Stimulated activated CD8-positive, alpha-beta memory T cell treated with anti-CD3 and anti-CD28 coated beads, Interleukin-4, amount 100 ng/mL, for 4 hours (primary cell): ENCODE results near the gene GPC5.
"Not testable (repeated sequence)": the region's sequence is repeated elsewhere in the genome, so short reads cannot be mapped to it uniquely, and the experiment has no call there.

ENCODE experiments used
- DNase-seq, 2 donors: peaks; one replicate each; pipeline ENCODE4 v3.0.0-alpha.2; 2020; ENCODE audit warnings: low read depth in 2 of 2, low spot score in 1 of 2

Gene GPC5

GRCh38 chr13:92514420-92515125 is 1116.2 kb downstream of the GPC5 start:
- no peak for DNase-seq

DNA sequence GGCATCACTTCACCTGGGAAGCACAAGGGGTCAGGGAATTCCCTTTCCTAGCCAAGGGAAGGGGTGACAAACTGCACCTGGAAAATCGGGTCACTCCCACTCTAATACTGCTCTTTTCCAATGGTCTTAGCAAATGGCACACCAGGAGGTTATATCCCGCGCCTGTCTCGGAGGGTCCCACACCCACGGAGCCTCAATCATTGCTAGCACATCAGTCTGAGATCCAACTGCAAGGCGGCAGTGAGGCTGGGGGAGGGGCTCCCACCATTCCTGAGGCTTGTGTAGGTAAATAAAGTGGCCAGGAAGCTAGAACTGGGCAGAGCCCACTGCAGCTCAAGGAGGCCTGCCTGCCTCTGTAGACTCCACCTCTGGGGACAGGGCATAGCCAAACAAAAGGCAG is 1118.5 kb downstream of the GPC5 start:
- not testable (repeated sequence) for DNase-seq

GRCh38 chr13:92518622-92519021 is 1120.2 kb downstream of the GPC5 start:
- DNase-seq: not testable (repeated sequence)

DNA sequence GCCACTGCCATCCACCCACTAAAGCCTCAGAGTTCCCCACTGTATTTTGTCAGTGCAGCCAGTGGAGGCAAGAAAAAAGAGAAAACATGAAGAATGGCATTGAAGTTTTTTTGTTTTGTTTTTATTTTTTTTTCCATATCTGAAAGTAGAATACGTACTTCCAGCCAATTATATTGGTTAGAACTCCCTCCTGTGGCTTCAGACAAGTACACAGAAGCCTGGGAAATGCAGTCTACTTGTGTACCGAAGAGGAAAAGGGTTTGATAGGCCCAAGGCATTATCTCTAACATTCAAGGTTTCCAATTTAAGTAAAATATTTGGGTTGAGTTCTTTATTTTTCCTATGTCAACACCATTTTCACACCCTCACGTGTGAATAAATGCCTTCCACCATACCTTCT is 1131.9 kb downstream of the GPC5 start:
- no peak for DNase-seq

DNA sequence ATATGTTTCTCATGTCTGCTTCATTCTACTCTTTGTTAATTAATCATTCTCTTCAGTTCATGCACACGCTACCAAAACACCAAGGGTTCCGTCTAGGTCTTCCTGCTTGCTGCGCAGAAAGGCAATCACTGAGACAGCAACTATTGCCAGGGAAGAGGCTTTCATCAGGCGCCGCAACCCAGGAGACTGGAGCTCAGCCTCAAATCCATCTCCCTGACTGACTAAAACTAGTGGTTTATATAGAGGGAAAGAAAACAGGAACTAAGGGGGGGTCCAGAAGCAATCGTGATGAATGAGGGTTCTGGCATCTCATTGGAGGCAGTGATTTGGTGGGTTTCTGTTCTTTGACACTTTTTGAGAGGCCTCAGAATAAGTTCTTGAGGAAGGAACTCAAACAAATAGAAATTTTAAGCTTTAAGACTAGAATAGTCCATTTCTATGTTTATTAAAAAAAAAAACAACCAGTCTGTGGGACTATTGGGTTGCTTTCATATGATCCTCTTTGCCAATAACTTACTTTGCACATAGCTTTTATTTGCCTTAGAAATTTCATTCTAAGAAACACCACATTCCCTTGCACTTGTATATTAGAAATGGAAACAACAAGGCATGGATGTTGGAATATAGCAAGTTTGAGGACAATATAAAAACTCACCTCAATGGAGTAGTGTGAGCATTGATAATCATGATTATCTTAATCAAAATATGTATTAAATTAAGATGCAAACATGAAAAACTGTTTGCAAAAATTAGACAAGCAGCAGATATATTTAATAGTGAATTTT is 1137.0 kb downstream of the GPC5 start:
- DNase-seq: no peak

DNA sequence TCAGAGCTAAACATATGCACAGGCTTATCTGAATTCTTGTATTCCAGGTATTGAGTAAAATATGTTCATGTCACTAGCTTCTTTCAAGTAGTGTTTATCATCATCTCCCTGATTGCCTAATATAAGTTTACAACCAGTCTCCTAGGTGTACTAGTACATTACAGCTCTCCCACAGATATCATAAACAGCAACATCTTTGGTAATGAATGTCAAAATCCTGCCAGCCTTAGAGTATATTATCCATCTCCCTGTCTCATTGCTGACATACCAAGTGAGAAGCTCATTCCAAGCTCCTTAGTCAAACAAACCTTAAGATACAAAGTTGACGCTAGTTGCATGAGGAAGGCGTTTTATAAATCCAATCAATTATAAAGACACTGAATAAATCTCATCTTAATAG is 1139.0 kb downstream of the GPC5 start:
- DNase-seq: no peak

DNA sequence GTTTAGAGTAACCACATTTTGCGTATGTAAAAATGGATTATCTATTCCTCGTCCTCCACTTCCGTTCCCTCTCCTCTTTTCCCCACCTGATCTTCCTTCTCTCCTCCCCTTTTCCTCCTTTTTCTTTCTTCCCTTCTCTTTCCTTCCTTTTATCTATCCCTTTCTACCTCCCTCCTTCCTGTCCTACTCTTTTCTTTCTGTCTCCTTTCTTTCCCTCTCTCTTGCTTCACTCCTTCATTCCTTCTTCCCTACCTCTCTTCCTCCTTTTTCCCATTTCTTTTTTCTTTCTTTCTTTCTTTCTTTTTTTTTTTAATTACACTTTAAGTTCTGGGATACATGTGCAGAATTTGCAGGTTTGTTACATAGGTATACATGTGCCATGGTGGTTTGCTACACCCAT is 1139.7 kb downstream of the GPC5 start:
- DNase-seq: no peak

- DNase-seq: not testable (repeated sequence)
These were observed 1140.7 kb downstream of the GPC5 start for GRCh38 chr13:92539148-92539547.

DNA sequence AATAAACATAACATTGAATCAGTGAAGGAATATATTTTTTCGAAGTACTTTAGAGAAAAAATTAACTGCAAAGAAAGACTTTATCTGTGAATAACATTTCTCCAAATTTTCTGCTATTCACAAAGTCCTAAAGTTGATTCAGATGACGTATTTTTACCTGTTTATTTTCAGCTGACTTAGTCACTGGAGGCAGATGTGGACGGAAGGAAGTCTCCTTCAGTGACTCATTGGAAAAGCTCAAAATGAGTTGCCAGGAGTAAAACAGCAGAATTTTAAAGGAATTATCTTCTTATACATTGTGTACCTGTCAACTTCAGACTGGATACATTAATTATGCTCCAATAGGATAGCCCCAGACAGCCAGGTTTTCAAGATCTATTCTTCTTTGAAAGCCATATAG is 1148.8 kb downstream of the GPC5 start:
- DNase-seq: no peak

DNA sequence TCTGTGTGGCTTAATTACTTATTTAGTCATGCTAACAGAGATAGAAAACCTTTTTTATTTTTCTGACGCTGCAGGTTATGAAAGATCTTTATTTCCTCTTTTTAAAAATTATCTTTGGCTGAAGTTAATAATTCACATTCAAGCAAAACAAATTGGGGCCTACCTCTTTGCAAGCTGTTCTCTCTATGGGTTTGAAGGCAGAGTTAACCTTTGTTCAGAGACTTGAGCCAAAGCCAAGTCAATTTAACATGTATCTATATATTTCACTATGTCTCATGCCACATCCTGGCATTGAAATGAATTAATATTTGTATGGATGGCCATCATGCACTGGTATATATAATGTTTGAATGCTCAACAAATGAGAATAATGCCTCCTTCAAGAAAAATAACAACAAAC is 1150.9 kb downstream of the GPC5 start:
- no peak for DNase-seq

GRCh38 chr13:92553470-92554114 is 1155.2 kb downstream of the GPC5 start:
- no peak for DNase-seq

GRCh38 chr13:92560883-92561282 is 1162.5 kb downstream of the GPC5 start:
- DNase-seq: no peak

- DNase-seq: no peak
These were observed 1166.5 kb downstream of the GPC5 start for GRCh38 chr13:92564942-92565341.

GRCh38 chr13:92566767-92567166 is 1168.3 kb downstream of the GPC5 start:
- no peak for DNase-seq

- DNase-seq: no peak
These were observed 1173.8 kb downstream of the GPC5 start for GRCh38 chr13:92572190-92572589.

DNA sequence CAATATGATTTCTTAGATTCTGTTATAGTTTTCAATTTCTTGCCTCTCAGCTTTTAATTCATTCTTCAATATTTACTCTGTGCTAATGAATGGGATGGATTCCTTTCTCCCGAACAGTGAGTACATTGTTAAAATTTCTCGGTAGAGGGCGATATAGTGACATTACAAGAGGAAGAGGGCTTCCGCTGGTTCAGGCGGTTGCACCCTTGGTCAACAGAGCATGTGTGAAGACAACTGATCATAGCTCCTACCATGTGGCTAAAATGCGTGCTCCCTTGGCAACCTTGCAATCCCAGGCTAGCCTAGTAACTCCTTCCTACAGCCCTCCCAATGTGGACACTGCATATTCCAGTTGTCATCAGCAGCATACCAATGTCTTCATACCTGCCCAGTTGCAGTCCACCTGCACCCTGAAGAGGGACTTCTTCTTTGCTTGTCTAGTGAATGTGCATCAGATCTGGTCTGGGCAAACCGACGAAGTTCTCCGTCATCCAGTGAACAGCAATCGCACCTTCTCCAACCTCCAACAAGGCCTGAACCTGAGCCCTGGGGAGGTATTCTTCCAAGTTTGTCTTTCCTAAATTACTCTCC is 1175.1 kb downstream of the GPC5 start:
- no peak for DNase-seq

GRCh38 chr13:92574499-92574898 is 1176.1 kb downstream of the GPC5 start:
- DNase-seq: no peak

GRCh38 chr13:92575777-92576176 is 1177.4 kb downstream of the GPC5 start:
- no peak for DNase-seq

- no peak for DNase-seq
These were observed 1179.9 kb downstream of the GPC5 start for GRCh38 chr13:92578358-92578757.

- DNase-seq: no peak
These were observed 1191.5 kb downstream of the GPC5 start for GRCh38 chr13:92589955-92590354.

GRCh38 chr13:92590503-92590908 is 1192.1 kb downstream of the GPC5 start:
- DNase-seq: no peak

- DNase-seq: no peak
These were observed 1192.7 kb downstream of the GPC5 start for GRCh38 chr13:92591117-92591516.
